ENCODE data around the gene UMODL1. TPM values are rescaled to one million over a fixed set of nuclear protein-coding genes. Genes with fewer than 3 reads are reported as not detected.
A peak's percentile ranks its signal among the peaks of the same experiment; 100 is the strongest.

The UMODL1 gene
- total and polyA plus RNA-seq, 2 of the 13 experiments (the other 11 are each of a cell fraction or from before 2014, with no cell fraction given): not detected

GRCh38 chr21:42037516-42037915 lies 33.6 kb upstream of the UMODL1 start:
- Histone ChIP-seq H3K9me3 (ENCODE audit: low read length) (no peaks in the 10 kb centered on the region), H2AFZ (ENCODE audit: low read length) (peak overlapping the region; percentile 77), H3K4me3 (replicated peaks in 1 of 3; ENCODE audit: insufficient read depth in 1 of 3, low read depth in 2 of 3, low read length in 3 of 3) (peak overlapping the region in 1 of 3 experiments; percentile 43; a peak in 2 of 6 replicates), H3K27ac (ENCODE audit: extremely low read length, insufficient read depth, low read length) (peak overlapping the region; percentile 1), H3K36me3 (replicated peaks in 1 of 2; ENCODE audit: control insufficient read depth in 1 of 2, insufficient read depth in 2 of 2, low read length in 2 of 2) (no peaks in the 10 kb centered on the region), H3K4me1 (ENCODE audit: insufficient read depth, low read length) (peaks cover 38% of the 10 kb centered on the region), H3K9ac (ENCODE audit: insufficient read depth, low read depth, low read length) (peak overlapping the region; percentile 34; the same call in 1 of the 2 replicates), H3K79me2 (ENCODE audit: insufficient read depth, low read length) (no peaks in the 10 kb centered on the region), H3K4me2 (ENCODE audit: low read depth, low read length) (peak overlapping the region; percentile 78), H4K20me1 (ENCODE audit: insufficient read depth, low read length) (no peaks in the 10 kb centered on the region), H3K27me3 (ENCODE audit: control insufficient read depth in 1 of 2, insufficient read depth in 2 of 2, low read length in 2 of 2) (peaks cover 0 to 21% of the 10 kb centered on the region in 2 experiments; a peak in 3 of 5 replicates)
- no TSS peak for BruUV-seq (replicated peaks)
- no peak for ATAC-seq
- FAIRE-seq: no peak
- 65% methylated on average over 9 of the region's 9 CpGs for WGBS (ENCODE audit: low lambda C conversion rate)
- no peak for DNase-seq (ENCODE audit: low spot score)
- ChIA-PET POLR2A (interaction anchor here (1.1 kb wide), 1 partner anchor 28 kb away, joined by 4 read pairs; the partner anchor contains the start of gene ZBTB21), CTCF (ENCODE audit: low intra/inter-chr PET ratio, low total read pairs) (no interaction called here)
- intact Hi-C loops (cut with micrococcal nuclease; ENCODE audit: unreplicated experiment): no loop called here
- in situ Hi-C loops (cut with HindIII; ENCODE audit: extremely low pct_ligation_motif_present, low pct_unique_long_range_greater_than_20kb): no loop called here
- 0 out of 2 replicates have a peak, but pooled peaks have one; percentile 15 for TF ChIP-seq ARID4A (CRISPR knock-in tag; IDR thresholded peaks at IDR 0.05; ENCODE audit: borderline replicate concordance)
- TF ChIP-seq ATF1 (CRISPR knock-in tag; IDR thresholded peaks at IDR 0.05): no peak
- 0 out of 2 replicates have a peak, but pooled peaks have one; percentile 2 for TF ChIP-seq ZNF710 (CRISPR knock-in tag; IDR thresholded peaks at IDR 0.05; ENCODE audit: borderline replicate concordance)
- TF ChIP-seq ZBTB20 (CRISPR knock-in tag; IDR thresholded peaks at IDR 0.05; ENCODE audit: borderline replicate concordance, low read depth): no peak
- TF ChIP-seq ARID5B (CRISPR knock-in tag; IDR thresholded peaks at IDR 0.05): no peak
